HPDE6-E6E7 (cell line): ENCODE results near the gene TPRG1L.
"Not testable (repeated sequence)": the region's sequence is repeated elsewhere in the genome, so short reads cannot be mapped to it uniquely, and the experiment has no call there.

Experiments
- DNase-seq: peaks from one replicate; pipeline ENCODE4 v3.0.0; 2011; ENCODE audit warnings: missing footprints; ENCODE audit errors: extremely low spot score

The TPRG1L gene

DNA sequence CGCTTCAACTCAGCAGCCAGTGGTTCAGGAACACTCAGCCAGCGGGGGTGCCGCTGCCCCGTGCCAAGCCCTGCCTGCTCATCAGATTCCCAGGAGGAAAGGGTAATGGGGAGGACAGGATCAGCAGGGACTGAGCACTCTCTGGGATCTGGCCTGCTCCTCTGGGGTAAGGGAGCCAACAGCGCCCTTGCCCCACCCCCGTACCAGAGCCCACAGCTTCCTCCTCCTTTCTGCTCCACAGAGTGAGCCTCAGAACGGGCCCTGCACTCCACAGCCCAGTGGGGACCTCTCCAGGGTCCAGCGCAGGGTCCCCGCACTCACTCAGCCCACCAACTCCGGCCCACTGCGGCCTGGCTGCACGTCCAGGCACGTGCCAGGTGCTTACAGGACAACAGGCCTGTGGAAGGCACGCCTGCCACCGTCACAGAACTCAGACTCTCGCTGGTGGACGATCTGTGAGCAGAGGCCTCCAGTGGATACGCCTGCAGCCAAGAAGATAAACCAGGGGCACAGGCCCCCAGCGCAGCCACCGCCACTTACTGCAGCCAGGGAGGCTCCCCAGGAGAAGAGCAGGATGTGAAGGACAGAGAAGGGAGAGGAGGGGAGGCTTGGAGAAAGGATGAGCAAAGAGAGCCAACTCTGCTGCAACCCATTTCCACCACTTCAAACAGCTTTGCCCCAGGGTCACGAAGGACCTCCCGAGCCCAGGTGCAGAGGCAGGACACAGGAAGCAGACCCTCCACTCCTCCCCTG, 15.6 kb upstream of the TPRG1L start:
- no peak for DNase-seq

DNA sequence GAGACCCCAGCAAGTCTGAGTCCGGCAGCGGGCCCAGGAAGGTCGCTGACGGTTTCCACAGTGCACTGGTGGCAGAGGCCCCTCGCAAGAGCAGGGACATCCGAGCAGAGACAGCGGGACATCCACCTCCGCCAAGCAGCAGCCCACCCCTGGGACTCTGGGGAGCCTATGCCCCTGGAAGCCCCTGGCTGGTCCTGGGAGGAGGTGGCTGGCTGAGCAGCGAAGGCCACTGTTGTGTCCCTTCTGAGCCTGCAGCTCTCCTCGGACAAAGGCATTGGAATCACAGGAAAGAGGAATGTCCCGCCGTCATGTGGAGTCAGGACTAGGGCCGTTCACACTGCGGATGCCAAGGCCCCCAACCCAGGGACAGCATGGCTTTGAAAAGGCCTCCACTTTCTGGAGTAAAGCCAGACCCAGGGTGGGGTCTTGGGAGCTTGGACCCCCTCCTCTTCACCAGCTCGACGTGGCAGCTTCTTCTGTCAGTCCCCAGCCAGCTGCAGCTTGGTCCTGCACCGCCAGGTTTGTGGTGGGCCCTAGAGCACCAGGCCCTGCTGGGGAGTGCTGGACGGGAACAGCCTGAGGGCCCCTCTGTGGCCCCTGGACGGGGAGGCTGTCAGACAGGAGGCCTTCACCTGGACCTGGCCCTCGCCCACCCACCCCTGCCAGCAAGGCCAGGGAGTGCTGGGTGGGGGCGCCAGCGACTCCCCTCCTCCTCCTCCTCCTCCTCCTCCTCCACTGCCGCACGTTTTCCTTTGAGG, 14.9 kb upstream of the TPRG1L start:
- DNase-seq: no peak

DNA sequence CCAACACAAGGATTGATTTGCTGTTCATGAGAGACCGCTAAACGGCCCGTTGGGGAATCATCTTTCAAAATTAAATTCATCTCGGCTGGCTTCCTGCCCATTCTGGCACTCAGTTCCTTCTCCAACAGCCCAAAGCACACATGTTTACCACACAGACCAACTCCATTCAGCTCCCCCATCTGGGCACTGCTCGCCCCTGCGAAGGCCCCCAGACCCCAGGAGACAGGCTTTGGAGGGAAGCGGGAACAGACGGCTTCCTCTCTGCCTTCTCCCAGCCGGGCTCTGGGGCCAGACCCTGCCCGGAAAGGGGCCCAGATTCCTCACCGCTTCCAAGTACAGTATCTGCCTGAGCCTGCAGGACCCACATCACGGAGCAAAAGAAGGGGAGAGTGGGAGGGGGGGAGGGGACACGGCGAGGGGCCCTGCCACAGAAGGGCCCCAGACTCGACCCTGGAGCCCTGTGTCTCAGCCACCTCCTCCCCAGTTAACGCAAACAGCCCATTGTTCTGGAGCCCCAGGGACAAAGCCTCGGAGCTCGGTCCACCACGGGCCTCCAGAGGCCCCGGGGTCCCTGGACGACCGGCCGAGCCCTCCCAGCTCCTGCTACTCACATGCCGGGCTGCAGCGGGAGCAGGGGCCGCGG, 14.2 kb upstream of the TPRG1L start:
- no peak for DNase-seq

DNA sequence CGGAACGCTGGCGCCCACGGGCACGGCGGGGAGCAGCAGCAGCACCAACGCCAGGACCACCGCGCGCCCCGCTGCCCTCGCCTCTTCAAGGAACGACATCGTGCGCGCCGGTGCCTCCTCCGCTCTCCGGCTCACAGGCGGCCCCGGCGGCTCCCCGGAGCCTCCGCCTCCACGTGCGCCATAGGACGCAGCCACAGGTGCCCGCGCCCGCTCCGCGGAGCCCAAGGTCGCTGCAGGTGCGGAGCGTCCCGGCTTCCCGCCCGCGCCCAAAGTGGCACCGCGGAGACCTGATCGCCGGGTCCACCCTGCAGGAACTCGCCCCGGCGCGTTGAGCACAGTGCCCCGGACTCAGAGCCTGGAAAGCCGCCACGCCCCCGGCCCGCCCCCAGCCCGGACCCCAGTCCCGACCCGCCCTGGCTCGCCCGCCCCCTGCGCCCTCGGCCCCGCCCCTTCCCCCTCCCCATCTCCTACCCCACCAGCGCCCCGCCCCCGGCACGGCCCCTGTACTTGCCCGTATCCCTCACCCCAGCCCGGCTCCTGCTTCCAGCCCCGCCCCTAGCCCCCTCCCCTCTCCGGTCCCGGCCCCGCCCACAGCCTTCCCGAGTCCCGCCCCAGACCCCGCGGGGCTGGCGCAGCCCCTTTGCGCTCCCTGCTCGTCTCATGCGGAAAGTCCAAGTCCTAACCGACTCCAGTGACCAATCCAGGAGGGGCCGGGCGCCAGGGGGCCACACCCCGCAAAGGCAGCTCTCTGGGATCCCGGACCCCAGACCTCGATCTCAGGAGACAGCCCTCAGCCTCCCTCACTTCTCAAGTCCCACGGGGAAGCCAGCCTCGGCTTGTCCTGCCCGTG, 13.4 kb upstream of the TPRG1L start, which contains the start of gene MEGF6:
TSS of gene MEGF6 (minus strand) at position 339 of the 850 bp plus-strand sequence. CDS start at position 99, 240 bp downstream.
- no peak for DNase-seq

DNA sequence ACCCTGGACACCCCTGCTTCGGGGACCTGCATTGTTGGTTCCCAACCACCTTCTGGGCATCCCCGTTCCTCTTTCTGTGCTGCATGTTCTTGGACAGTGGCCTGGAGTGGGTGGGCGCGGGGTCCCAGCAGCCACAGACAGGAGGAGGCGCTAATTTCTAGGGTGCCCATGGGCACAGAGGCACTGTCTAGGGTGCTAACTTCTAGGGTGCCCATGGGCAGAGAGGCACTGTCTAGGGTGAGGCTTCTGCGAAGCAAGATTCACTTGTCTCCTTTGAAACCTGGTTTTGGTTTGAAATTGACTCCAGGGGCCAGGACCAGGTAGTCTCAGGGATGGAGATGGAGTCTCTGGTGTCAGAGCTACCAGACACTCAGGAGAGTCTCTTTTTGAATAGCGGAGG, 12.7 kb upstream of the TPRG1L start:
- no peak for DNase-seq

DNA sequence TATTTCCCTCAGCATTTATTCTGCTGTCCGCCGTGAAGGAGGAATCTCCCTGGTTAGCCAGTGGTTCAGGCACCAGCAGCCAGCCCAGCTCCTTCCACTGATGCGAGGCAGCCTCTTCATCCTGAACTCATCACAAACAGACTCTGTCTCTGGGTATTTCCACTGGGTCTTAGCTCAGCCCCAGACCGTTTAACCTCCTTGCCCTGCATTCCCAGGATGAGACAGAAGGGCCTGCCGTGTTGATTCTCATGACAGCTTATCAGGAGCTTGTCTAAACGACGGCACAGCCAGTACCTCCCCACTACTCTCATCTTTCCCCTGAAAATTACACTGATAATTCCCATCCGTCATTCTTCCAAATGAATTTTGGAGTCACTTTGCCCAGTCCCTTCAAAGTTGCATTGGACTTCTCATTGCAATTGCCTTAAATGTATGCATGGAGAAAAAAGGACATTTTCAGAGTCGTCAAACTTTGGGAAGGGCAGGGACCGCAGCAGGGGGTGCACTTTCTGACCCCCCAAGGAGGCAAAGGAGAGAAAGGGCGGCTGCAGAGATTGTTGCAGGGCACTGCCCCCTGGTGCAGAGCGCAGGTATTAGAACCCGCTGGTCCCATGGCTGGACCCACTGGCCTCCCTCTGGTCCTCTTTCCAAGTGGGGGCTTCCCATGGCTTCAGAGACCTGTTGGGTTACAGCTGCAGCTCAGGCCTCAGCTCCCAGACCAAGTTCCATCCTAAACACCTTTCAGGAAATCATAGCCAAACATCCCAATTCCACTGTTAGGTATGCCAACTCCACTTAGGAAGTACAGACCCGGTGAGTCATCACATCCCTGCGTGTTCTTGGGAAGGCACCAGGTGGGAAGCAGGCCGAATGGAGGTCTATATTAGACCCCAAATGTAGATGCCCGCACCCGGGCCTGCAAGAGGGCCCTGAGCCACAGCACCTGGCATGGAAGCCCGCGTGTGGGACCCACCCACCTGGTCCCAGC, 9.8 kb upstream of the TPRG1L start:
- DNase-seq: no peak

DNA sequence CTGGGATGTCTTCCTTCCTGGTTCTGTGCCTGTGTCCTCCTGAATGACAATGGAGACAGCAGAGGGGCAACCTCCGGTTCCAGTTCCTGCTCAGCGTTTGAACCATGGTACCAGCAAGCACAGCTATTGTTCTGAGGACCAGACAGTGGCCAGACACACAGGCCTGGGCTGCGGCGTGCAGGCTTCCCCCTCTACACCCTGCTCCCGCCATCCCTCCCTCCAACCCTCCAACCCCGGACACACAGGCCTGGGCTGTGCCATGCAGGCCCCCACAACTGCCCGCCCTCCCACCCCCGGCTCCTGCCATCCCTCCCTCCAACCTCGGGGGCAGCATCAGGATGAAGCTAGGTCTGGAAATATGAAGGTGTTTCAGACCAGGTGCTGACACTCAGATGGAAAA, 8.0 kb upstream of the TPRG1L start:
- DNase-seq: no peak

DNA sequence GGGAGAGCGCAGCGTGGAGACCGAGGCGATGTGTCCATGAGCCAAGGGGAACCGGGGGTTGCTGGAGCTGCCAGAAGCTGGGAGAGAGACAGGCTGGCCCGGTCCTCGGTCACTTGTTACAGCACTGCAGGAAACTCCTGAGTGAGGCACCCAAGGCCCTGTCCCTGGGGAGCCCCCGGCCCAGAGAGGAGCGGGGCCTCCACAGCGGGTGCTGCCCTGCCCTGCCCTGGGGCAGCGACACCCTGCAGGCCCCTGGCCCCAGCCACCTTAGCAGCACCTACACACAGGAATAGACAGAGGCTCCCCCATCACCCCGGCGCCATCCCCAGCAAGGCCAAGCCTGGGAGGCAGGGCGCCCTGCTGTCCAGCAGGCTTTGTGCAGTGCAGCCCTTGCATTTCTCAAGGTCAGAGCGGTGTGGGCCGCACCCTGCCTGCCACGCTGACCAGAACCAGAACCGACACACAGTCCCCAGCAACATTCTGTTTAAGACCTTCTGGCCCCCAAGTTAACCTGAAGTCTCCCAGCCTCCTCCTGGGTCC, 6.9 kb upstream of the TPRG1L start:
- no peak for DNase-seq

DNA sequence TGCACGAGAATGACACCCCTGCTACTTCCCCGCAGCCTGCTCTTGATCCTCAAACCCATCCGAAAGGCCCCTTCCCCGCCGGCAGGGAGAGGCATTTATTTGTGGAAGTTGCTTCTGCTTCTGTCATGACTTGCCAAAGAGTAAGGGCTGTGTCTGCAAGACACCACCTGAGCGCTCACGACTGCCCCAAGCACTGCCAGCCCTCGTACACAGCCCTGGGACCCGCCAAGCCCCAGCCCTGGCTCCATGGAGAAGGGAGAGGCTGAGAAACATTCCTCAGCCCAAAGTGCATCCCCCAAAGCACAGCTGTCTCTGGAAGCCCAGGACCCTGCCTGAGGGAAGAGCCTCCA, 6.3 kb upstream of the TPRG1L start:
- DNase-seq: no peak

DNA sequence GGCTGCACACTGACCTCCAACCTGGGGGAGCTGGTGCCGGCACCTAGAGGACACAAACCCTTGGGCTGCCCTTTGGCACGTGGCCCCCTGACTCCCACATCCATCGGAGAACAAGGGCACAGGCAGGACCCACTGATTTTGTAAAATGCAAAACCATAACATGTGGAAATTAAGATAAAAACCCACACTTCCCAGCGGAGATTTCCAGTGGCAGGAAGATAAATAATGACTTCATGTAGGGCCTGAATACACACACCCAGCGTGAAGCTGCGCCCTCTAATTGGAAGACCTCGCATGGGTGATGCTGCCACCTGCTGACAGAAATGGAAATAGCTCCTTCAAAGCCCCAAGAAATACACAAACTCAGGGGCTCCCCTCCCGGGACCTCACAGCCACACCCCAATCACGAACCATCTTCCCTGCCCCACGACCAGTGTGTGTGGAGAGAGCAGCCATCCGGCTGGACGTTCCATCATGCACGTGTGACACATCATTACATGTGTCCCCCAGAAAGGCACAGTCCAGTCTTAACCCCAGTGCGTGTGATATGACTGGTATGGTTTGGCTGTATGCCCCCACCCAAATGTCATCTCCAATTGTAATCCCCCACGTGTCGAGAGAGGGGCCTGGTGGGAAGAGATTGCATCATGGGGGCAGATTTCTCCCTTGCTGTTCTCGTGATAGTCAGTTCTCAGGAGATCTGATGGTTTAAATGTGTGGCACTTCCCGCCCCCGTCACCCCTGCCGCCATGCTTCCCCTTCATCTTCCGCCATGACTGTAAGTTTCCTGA, 5.7 kb upstream of the TPRG1L start:
- peak; percentile 81 for DNase-seq

DNA sequence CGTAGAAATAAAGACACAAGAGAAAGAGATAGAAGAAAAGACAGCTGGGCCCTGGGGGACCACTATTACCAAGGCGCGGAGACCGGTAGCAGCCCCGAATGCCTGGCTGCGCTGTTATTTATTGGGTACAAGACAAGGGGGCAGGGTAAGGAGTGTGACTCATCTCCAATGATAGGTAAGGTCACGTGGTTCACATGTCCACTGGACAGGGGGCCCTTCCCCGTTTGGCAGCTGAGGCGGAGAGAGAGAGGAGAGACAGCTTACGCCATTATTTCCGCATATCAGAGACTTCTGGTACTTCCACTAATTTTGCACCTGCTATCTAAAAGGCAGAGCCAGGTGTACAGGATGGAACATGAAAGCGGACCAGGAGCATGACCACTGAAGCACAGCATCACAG, 4.1 kb upstream of the TPRG1L start:
- no peak for DNase-seq

DNA sequence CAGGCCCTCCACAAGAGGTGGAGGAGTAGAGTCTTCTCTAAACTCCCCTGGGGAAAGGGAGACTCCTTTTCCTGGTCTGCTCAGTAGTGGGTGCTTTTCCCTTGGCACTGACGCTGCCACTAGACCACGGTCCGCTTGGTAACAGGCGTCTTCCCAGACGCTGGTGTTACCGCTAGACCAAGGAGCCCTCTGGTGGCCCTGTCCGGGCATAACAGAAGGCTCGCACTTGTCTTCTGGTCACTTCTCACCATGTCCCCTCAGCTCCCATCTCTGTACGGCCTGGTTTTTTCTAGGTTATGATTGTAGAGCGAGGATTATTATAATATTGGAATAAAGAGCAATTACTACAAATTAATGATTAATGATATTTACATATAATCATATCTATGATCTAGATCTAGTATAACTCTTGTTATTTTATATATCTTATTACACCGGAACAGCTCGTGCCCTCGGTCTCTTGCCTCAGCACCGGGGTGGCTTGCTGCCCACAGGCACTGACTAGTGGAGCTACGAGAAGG, 3.6 kb upstream of the TPRG1L start:
- DNase-seq: not testable (repeated sequence)

DNA sequence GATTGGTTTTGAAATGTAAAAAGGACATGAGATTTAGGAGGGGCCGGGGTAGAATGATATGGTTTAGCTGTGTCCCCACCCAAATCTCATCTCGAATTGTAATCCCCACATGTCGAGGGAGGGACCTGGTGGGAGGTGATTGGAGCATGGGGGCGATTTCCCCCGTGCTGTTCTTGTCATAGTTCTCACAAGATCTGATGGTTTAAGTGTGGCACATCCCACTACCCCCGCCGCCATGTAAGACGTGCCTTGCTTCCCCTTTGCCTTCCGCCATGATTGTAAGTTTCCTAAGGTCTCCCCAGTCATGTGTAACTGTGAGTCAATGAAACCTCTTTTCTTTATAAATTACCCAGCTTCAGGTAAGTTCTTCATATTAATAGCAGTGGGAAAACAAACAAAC, 2.7 kb upstream of the TPRG1L start:
- not testable (repeated sequence) for DNase-seq

DNA sequence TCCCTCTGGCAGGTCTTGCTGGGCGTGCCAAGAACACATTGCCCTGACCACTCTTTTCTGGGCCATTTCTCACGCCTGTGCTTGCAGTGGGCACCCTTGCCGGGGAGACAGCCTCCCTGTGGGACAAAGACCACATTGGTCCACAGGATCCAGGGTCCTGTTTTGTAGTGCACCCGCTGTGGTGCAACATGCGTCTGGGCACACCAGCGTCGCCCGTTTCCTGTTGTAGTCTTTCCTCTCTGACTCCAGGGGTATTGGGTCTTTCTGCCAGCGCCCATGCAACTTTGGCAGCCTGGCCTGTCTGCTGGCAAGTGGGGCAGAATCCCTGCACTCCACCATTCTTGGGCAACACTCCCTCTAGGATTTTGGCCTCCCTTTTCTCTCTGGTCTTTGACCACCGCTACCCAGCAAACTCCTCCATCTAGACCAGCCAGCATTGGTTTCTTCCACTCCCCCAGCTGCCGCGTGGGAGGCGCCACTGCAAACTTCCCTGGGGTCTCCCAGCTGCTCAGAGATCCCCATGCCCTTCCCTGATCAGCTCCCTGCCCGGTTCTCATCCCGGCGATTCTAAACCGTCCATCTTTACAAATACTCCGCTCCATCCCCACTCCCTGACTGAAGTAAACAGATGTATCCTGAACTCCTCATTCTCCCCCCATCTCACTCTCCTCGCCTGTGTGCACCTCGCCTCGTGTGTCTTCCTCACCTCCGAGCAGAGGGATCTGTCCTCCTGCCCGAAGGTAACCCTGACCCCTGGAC, 1.2 kb upstream of the TPRG1L start:
- DNase-seq: no peak

DNA sequence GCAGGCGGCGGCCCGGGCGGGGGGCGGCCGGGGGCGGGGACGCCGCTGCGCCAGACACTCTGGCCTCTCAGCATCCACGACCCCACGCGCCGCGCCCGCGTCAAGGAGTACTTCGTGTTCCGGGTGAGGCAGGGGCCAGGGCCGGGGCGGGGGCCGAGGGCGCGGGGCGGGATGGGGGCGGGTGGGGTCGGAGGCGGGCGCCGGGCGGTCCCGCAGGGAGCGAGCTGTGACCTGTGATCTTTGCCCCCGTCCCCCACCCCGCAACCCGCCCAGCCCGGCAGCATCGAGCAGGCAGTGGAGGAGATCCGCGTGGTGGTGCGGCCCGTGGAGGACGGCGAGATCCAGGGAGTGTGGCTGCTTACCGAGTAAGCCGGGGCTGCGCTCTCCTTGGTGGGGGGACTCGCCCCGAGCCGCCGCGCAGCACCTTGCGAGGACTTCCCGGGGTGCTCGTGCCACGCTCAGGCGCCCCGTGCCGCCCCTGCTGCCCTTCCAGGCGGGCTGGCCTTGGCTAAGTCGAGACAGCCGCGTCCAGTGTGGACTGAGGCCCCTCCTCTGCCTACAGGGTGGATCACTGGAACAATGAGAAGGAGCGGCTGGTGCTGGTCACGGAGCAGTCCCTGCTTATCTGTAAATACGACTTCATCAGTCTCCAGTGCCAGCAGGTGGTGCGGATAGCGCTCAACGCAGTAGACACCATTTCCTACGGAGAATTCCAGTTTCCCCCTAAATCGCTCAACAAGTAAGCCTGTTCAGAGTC, 514 bp downstream of the TPRG1L start:
- DNase-seq: no peak

DNA sequence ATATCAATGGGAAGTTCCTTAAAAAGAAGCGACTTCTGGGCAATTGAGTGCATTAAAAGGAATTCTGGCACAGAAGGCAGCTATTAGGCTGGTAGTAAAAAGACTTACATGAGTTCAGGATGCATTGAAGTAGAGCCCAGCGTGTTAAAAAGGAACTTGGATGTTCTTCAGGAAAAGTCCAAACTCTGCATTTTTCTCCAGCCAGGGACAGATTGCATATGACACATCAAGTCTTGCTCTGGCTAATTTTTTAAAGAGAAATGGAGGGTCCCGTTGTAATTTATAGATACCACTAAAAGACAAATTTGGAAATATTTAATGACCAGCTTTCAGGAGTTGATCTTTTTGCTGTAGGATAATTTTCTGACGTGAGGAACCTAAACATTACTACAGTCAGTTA, 1.2 kb downstream of the TPRG1L start:
- no peak for DNase-seq

DNA sequence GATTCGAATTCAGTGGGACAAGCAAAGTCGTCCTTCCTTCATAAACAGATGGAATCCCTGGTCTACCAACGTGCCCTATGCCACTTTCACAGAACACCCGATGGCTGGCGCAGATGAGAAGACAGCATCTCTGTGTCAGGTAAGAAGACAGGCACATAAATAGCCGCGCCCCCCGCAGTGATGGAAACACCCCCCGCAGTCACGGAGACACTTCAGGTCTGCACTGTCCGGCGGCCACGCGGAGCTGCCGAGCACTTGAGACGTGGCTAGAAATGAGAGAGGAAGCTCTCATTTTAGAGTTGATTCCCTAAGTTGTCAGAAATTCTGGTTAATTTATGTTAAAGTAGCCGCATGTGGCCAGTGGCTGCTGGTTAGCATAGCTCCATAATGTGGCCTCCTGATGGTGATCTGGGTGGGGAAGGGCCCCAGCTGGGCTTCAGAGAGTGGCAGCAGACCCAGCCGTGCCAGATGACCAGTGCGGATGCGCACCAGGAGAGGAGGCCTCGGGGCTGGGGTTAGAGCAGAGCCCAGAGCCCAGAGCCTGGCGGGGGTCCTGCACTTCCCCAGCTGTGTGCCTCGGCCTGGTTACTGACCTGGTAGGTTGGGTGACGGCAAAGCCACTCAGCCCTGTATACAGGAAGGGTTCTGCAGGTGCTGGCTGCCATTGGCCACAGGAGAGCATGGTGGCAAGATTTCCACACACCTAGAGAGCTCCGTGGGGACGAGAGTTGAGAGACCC, 2.9 kb downstream of the TPRG1L start:
- no peak for DNase-seq
